MM.1S (cell line): ENCODE data around the gene MAP3K12.

Experiments used
- DNase-seq: peaks from one replicate; pipeline ENCODE4 v3.0.0-alpha.2; 2015
- H2AFZ ChIP-seq: fragments of 300-600 bp; sonication (generic); 2 replicates; pipeline ENCODE4 v1.6.0; 2016; ENCODE audit warnings: antibody characterized with exemption, low read length
- H3F3A ChIP-seq: fragments of 300-600 bp; sonication (generic); 2 replicates; pipeline ENCODE4 v1.6.1; 2016; ENCODE audit warnings: mild to moderate bottlenecking, antibody characterized with exemption, low read length, moderate library complexity, mixed read lengths; ENCODE audit not compliant: insufficient read depth
- H3K27ac ChIP-seq: fragments of 300-600 bp; sonication (generic); 2 replicates; pipeline ENCODE4 v1.5.1; 2016; ENCODE audit warnings: mild to moderate bottlenecking, low read length
- H3K27me3 ChIP-seq: fragments of 300-600 bp; sonication (generic); replicated peaks from 2 replicates; pipeline ENCODE4 v1.6.0; 2016; ENCODE audit warnings: low read length; ENCODE audit not compliant: insufficient read depth
- H3K36me3 ChIP-seq: fragments of 300-600 bp; sonication (generic); replicated peaks from 2 replicates; pipeline ENCODE4 v1.6.1; 2016; ENCODE audit warnings: mild to moderate bottlenecking, low read length, mixed read lengths; ENCODE audit not compliant: insufficient read depth
- H3K4me1 ChIP-seq: fragments of 300-600 bp; sonication (generic); 2 replicates; pipeline ENCODE4 v1.6.1; 2016; ENCODE audit warnings: low read length, mixed read lengths
- H3K4me2 ChIP-seq: fragments of 300-600 bp; sonication (generic); 2 replicates; pipeline ENCODE4 v1.6.0; 2016; ENCODE audit warnings: low read depth, low read length
- H3K4me3 ChIP-seq: fragments of 300-600 bp; sonication (generic); 2 replicates; pipeline ENCODE4 v1.5.1; 2016; ENCODE audit warnings: low read length, mixed read lengths
- H3K79me2 ChIP-seq: fragments of 300-600 bp; sonication (generic); 2 replicates; pipeline ENCODE4 v1.6.1; 2016; ENCODE audit warnings: mixed run types, low read length, mixed read lengths
- H3K9ac ChIP-seq: fragments of 300-600 bp; sonication (generic); 2 replicates; pipeline ENCODE4 v1.6.1; 2016; ENCODE audit warnings: low read length, mixed read lengths
- H3K9me2 ChIP-seq: fragments of 300-600 bp; sonication (generic); replicated peaks from 2 replicates; pipeline ENCODE4 v1.6.1; 2016; ENCODE audit warnings: mild to moderate bottlenecking, low read length, mixed read lengths; ENCODE audit not compliant: insufficient read depth
- H3K9me3 ChIP-seq: fragments of 300-600 bp; sonication (generic); replicated peaks from 2 replicates; pipeline ENCODE4 v1.6.1; 2016; ENCODE audit warnings: mild to moderate bottlenecking, low read length, mixed read lengths; ENCODE audit not compliant: insufficient read depth
- H4K20me1 ChIP-seq: fragments of 300-600 bp; sonication (generic); 2 replicates; pipeline ENCODE4 v1.6.1; 2016; ENCODE audit warnings: mild to moderate bottlenecking, low read length, moderate library complexity, mixed read lengths; ENCODE audit not compliant: insufficient read depth
- EZH2 ChIP-seq: fragments of 300-600 bp; sonication (generic); optimal IDR thresholded peaks from 2 replicates; pipeline ENCODE3; 2017; ENCODE audit warnings: low read depth, mild to moderate bottlenecking, antibody characterized with exemption, low read length, mixed read lengths
- EZH2phosphoT487 ChIP-seq: fragments of 300-600 bp; sonication (generic); IDR thresholded peaks from 2 replicates; pipeline ENCODE4 v1.6.1; 2018; ENCODE audit warnings: antibody characterized with exemption, low read length
- TF ChIP-seq, protein P1 (sequence below): fragments of 300-600 bp; sonication (generic); IDR thresholded peaks from 2 replicates; pipeline ENCODE4 v1.5.1; 2016; ENCODE audit warnings: antibody characterized with exemption, low read length, mixed read lengths

Gene MAP3K12

DNA sequence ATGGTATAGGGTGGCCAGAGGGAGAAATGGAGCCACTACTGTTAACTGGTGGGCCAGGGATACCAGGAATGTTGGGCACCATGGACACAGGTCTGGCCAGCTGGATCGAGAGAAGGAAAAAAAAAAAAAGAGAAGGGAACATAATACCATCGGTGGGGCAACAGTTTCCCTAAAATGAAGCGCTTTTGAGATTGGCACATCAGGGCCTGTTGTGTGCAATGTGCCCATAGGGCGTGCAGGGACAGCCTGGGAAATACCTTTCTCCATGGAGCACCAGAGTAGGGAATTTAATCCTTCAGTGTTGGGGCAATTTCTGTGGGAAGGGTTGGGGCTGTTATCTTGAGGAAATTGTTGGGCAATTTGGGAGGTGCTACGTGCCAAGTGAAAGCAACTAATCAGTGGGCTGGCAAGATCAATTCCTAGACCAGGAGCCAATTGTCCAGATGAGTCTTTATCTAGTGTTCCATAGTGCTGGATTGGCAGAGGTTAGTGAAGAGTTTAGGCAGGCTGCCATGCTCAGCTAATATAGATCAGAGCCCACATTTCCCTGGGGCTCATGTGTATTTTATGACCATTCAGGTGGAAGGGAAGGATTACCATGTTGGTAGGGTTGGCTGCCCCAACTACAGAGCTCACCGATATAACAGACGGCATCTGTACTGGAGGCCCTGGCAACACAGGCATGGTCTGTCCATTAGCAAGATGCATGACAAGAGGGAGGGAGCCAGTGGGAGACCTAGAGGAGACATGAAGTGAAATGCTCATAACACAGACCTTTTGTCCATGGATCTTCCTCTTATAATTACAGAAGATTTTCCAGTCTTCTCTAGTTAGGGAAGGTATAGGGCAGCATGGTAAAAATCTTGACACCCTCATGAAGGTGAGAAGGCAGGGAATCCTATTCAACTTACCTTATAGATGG is 33.5 kb upstream of the MAP3K12 start:
- no peaks in the 10 kb centered on the region for H3K9me2 ChIP-seq
- H3F3A ChIP-seq = no peaks in the 10 kb centered on the region
- H3K9ac ChIP-seq = no peak overlapping the region
- no peak overlapping the region for H3K4me2 ChIP-seq
- H2AFZ ChIP-seq = no peak overlapping the region
- no peak overlapping the region for H3K4me3 ChIP-seq
- no peaks in the 10 kb centered on the region for H3K36me3 ChIP-seq
- no peak for DNase-seq
- TF ChIP-seq EZH2phosphoT487 (no peak), EZH2 (no peak)
- TF ChIP-seq, protein P1, sequence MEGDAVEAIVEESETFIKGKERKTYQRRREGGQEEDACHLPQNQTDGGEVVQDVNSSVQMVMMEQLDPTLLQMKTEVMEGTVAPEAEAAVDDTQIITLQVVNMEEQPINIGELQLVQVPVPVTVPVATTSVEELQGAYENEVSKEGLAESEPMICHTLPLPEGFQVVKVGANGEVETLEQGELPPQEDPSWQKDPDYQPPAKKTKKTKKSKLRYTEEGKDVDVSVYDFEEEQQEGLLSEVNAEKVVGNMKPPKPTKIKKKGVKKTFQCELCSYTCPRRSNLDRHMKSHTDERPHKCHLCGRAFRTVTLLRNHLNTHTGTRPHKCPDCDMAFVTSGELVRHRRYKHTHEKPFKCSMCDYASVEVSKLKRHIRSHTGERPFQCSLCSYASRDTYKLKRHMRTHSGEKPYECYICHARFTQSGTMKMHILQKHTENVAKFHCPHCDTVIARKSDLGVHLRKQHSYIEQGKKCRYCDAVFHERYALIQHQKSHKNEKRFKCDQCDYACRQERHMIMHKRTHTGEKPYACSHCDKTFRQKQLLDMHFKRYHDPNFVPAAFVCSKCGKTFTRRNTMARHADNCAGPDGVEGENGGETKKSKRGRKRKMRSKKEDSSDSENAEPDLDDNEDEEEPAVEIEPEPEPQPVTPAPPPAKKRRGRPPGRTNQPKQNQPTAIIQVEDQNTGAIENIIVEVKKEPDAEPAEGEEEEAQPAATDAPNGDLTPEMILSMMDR = no peak
- H3K27me3 ChIP-seq = no peaks in the 10 kb centered on the region
- no peaks in the 10 kb centered on the region for H4K20me1 ChIP-seq
- H3K9me3 ChIP-seq = no peaks in the 10 kb centered on the region
- no peak overlapping the region for H3K27ac ChIP-seq
- H3K4me1 ChIP-seq = no peaks in the 10 kb centered on the region
- no peaks in the 10 kb centered on the region for H3K79me2 ChIP-seq

DNA sequence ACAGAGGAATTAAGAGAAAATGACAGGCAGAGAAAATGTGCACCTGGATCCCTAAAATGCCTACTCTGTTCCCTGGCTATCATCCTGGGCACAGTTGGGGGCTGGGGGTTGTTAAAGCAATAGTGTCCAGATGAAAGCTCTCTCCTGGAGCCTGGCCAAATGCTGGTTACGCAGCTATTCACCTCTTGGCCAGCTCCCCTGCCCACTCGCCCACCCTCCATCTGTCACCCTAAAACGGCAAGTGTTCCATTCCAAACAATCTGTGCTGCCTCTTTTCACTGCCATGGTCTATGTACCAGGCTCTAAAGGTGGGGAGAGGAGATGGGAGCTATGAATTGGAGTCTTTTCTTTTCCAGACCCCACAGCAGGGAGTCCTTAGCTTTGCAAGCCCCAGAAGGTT is 32.8 kb upstream of the MAP3K12 start:
- Histone ChIP-seq H3K36me3 (no peaks in the 10 kb centered on the region), H3F3A (no peaks in the 10 kb centered on the region), H3K27me3 (no peaks in the 10 kb centered on the region), H2AFZ (no peak overlapping the region), H3K4me2 (no peak overlapping the region), H3K79me2 (no peaks in the 10 kb centered on the region), H3K4me1 (no peaks in the 10 kb centered on the region), H3K4me3 (no peak overlapping the region), H3K9me3 (no peaks in the 10 kb centered on the region), H3K9me2 (no peaks in the 10 kb centered on the region), H3K9ac (no peak overlapping the region), H3K27ac (no peak overlapping the region), H4K20me1 (no peaks in the 10 kb centered on the region)
- DNase-seq = no peak
- no peak for TF ChIP-seq EZH2

DNA sequence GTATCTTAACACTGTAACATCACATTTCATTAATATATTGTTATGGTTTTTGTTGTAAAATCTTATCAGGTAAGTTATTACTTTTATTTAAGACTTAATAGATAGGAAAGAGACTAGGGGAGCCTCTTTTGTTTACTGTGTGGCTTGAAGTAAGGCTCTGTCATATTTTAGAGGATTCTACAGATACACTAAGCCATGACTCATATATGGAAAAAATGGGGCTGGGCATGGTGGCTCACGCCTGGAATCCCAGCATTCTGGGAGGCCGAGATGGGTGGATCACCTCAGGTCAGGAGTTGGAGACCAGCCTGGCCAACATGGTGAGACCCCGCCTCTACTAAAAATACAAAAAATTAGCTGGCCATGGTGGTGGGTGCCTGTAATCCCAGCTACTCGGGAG is 31.7 kb upstream of the MAP3K12 start:
- Histone ChIP-seq H3K4me2 (no peak overlapping the region), H3K27ac (no peak overlapping the region), H3K36me3 (no peaks in the 10 kb centered on the region), H3K27me3 (no peaks in the 10 kb centered on the region), H3K79me2 (no peaks in the 10 kb centered on the region), H2AFZ (no peak overlapping the region), H4K20me1 (no peaks in the 10 kb centered on the region), H3F3A (no peaks in the 10 kb centered on the region), H3K4me1 (no peaks in the 10 kb centered on the region), H3K9me2 (no peaks in the 10 kb centered on the region), H3K9me3 (no peaks in the 10 kb centered on the region), H3K9ac (no peak overlapping the region), H3K4me3 (no peak overlapping the region)
- DNase-seq = no peak
- TF ChIP-seq EZH2 (no peak), EZH2phosphoT487 (no peak)
- TF ChIP-seq, protein P1 = no peak

DNA sequence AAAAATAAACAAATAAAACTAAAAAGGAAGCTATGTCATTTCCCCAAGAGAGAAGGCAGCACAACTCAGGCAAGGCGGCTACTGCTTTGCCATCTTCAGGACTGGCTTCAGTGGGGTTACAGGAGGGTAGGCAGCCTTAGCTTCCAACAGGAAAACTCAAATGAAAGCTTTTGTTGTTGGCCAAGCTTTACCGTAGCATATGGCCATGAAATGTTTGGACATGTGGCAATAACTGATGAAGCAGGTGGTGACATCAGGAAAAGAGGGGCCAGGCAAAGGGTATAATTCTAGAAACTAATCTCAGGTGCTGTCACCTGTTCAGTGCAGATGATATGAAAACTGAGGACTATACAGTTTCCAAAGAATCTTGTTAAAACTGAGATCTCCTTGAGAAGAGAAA is 30.8 kb upstream of the MAP3K12 start:
- Histone ChIP-seq H3K4me1 (no peaks in the 10 kb centered on the region), H4K20me1 (no peaks in the 10 kb centered on the region), H2AFZ (no peak overlapping the region), H3K27ac (no peak overlapping the region), H3K9me2 (no peaks in the 10 kb centered on the region), H3K9ac (no peak overlapping the region), H3K36me3 (no peaks in the 10 kb centered on the region), H3K79me2 (no peaks in the 10 kb centered on the region), H3F3A (no peaks in the 10 kb centered on the region), H3K4me3 (no peak overlapping the region), H3K4me2 (no peak overlapping the region), H3K9me3 (no peaks in the 10 kb centered on the region), H3K27me3 (no peaks in the 10 kb centered on the region)
- DNase-seq = no peak
- TF ChIP-seq, protein P1 = no peak
- TF ChIP-seq EZH2 = no peak
